ENCODE results near the gene MAGIX.

MAGIX gene

DNA sequence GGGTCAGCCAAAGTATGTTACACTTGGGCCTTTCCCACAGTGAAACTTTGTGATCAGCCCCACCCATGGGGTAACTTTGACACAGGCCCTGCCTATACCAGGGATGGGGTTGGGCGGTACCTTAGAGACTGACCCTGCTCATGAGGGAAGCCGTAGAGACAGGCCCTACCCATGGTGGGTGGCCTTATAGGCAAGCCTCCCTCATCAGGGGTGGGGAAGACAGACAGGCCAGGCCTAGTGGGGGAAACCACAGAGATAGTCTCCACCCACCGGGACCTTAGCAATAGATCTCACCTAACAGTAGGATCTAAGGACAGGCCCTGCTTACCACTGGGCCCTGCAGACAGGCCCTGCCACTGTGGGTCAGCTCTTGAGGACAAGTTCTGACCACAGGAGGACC lies 16.0 kb downstream of the MAGIX start:
- H3K4me3 ChIP-seq (ENCODE audit: low read depth, low read length) = no peak overlapping the region
- CTCF ChIA-PET = interaction anchor here (0.5 kb wide), 1 partner anchor 21 kb away, joined by 3 read pairs; no protein-coding TSS in a partner anchor
- TF ChIP-seq CTCF (IDR thresholded peaks at IDR 0.05; ENCODE audit: insufficient read depth, low read length, missing control alignments) = no peak
- POLR2A ChIA-PET = no interaction called here
- DNase-seq (ENCODE audit: low read depth, low spot score) = no peak

DNA sequence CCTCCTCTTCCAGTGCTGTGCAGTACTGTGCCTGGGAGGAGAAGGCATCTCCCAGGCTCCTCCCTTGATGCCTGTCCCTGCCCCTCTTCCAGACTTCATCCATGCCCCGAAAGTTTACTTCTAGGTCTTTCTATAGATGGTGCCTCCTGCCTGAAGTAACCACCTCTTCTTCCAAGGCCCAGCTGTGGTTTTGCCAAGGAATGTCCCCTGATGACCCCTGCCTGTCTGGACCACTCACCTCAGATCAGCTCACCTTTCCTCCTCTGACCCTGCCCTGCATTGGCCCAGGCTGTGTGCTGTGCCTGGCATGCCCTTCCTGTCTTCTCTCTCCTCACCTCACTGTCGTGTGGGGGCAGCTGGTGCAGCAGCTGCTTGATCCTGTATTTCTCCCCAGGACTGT lies 16.8 kb downstream of the MAGIX start:
- no peak for TF ChIP-seq CTCF (IDR thresholded peaks at IDR 0.05; ENCODE audit: insufficient read depth, low read length, missing control alignments)
- ChIA-PET CTCF (interaction anchor here (0.5 to 1.9 kb wide), 3 partner anchors 13 to 22 kb away, joined by 3 to 6 read pairs (median 3); no protein-coding TSS in a partner anchor), POLR2A (no interaction called here)
- DNase-seq (ENCODE audit: low read depth, low spot score) = no peak
- H3K4me3 ChIP-seq (ENCODE audit: low read depth, low read length) = no peak overlapping the region

DNA sequence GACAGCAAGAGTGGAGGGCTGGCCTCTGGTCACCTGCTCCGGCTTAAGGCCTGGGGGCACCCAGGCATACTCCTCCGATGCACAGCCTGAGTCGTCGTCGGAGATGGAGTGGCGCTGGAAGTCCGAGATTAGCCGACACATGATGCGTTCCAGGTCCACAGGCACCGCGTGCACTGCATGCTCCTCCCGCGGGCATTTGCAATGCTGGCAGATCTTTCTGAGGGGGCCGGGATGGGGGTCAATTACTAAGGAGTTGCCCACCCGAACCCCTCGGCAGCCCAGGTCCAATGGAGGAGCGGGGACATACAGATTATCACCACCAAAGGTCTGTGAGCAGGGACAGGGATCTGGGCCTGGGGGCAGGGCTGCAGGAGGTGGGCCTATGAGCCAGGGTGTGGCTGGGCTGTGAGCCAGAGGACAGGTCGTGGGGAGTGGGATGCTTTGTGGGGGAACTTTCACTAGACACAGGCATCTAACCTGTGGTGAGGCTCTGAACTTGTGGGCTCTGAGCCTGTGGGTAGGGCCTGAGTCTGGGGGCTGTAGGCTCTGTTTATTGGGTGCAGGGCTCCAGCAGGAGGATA lies 21.2 kb downstream of the MAGIX start:
- ChIA-PET CTCF (interaction anchor here (1.2 kb wide), 1 partner anchor 28 kb away, joined by 4 read pairs; no protein-coding TSS in a partner anchor), POLR2A (interaction anchor here (1.3 kb wide), 1 partner anchor 12 kb away, joined by 10 read pairs; the partner anchor contains the start of gene PLP2)
- peak overlapping the region; percentile 36; the same call in 1 of the 2 replicates for H3K4me3 ChIP-seq (ENCODE audit: low read depth, low read length)
- TF ChIP-seq CTCF (IDR thresholded peaks at IDR 0.05; ENCODE audit: insufficient read depth, low read length, missing control alignments) = no peak
- DNase-seq (ENCODE audit: low read depth, low spot score) = no peak

- TF ChIP-seq CTCF (IDR thresholded peaks at IDR 0.05; ENCODE audit: insufficient read depth, low read length, missing control alignments) = no peak
- peak overlapping the region; percentile 67 for H3K4me3 ChIP-seq (ENCODE audit: low read depth, low read length)
- ChIA-PET CTCF (interaction anchor here (1.2 kb wide), 1 partner anchor 29 kb away, joined by 4 read pairs; no protein-coding TSS in a partner anchor), POLR2A (interaction anchor here (1.3 kb wide), 1 partner anchor 13 kb away, joined by 10 read pairs; the partner anchor contains the start of gene PLP2)
- no peak for DNase-seq (ENCODE audit: low read depth, low spot score)
These were observed 22.0 kb downstream of the MAGIX start for GRCh38 chrX:49184294-49185281.

DNA sequence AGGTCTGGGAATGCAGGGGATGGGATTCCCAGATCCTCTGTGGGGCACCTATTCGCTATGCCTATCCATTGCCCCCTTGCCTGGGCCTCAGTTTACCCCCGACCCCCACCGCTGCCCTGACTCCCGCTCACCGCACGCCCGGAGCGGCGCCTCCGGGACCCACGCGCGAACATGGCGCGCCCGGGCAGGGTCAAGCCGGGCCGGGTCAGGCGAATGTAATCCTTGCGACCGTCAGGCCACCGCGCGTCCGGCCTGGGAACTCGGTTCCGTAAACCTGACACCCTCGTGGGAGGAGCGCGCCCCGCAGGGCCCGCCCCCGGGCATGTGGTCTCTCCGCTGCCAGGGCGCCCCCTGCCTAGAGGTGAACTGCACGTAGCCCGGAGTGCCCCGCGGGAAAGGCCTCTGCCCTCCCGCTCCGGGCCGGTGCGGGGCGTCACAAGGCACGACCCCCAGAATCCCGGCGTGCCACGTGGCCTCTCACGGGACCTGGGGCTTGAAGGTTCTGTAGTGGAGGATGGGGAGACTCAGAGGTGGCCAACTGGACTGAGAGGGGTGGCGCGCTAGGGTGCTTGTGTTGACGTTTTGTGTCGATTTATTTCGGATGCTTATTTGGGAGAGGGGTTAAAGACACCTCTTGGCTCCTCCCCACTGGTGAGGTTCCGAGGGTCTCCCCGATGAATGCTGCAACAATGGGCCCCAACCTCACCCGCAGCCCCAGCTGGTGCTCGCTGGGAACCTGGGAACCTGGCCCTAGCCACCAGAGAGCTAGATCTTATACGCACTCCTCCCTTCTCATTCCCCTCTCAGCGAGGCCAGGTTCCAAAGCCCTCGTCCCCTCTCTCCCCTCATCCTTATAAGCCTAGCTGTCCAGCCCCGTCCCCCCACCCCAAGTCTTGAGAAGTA lies 23.8 kb downstream of the MAGIX start, which contains the start of gene PRICKLE3:
PRICKLE3 (minus strand) TSS at position 249 of the 903 bp plus-strand sequence; CDS start at position 173, 76 bp downstream.
- peak; percentile 39 for TF ChIP-seq CTCF (IDR thresholded peaks at IDR 0.05; ENCODE audit: insufficient read depth, low read length, missing control alignments)
- POLR2A ChIA-PET = no interaction called here
- peak within 1 kb of the TSS; percentile 67 for H3K4me3 ChIP-seq (ENCODE audit: low read depth, low read length)
- CTCF ChIA-PET = no interaction called here
- DNase-seq (ENCODE audit: low read depth, low spot score) = no peak

Data from AG04449 (cell line).